ENCODE results near the gene PRKCA. TPM values are rescaled to one million over a fixed set of nuclear protein-coding genes. Genes with fewer than 3 reads are reported as not detected.

PRKCA gene
- total RNA-seq, 1 donor from 2014 or later = 29.0 TPM

DNA sequence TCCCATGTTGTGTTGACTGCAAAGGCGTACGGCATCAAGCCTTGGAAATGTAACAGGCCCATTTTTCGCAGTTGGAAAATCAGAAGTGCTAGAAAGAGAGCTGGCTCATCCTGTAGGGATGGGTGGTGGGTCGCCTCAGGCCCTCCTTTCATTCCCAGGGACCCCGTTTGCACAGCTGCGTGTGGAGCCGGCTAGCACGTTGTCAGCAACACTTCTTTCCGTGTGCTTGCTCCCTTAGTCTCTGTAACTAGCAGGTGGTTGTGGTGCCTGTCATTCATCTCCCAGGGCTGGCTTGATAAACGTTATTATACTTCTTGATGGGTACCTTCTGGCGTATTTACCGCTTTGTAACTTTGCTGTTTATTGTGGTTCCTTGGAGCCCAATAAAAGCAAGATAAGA, 293.5 kb downstream of the PRKCA start:
- DNase-seq (no peak), ATAC-seq (no peak)
- TF ChIP-seq, protein P1, sequence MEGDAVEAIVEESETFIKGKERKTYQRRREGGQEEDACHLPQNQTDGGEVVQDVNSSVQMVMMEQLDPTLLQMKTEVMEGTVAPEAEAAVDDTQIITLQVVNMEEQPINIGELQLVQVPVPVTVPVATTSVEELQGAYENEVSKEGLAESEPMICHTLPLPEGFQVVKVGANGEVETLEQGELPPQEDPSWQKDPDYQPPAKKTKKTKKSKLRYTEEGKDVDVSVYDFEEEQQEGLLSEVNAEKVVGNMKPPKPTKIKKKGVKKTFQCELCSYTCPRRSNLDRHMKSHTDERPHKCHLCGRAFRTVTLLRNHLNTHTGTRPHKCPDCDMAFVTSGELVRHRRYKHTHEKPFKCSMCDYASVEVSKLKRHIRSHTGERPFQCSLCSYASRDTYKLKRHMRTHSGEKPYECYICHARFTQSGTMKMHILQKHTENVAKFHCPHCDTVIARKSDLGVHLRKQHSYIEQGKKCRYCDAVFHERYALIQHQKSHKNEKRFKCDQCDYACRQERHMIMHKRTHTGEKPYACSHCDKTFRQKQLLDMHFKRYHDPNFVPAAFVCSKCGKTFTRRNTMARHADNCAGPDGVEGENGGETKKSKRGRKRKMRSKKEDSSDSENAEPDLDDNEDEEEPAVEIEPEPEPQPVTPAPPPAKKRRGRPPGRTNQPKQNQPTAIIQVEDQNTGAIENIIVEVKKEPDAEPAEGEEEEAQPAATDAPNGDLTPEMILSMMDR (IDR thresholded peaks at IDR 0.05) = no peak
- no peaks in the 10 kb centered on the region for H3K4me1 ChIP-seq
- H3K27ac ChIP-seq = no peak overlapping the region
- H3K27me3 ChIP-seq (ENCODE audit: low read depth) = no peaks in the 10 kb centered on the region
- no peak overlapping the region for H3K4me3 ChIP-seq
- H3K36me3 ChIP-seq = no peaks in the 10 kb centered on the region
- no peaks in the 10 kb centered on the region for H3K9me3 ChIP-seq
- intact Hi-C loops (cut with DNase I) = no loop called here

GRCh38 chr17:66602659-66603384, 300.4 kb downstream of the PRKCA start:
- no peak overlapping the region for H3K4me3 ChIP-seq
- ATAC-seq (no peak), DNase-seq (no peak)
- TF ChIP-seq, protein P1 (IDR thresholded peaks at IDR 0.05) = no peak
- H3K9me3 ChIP-seq = no peaks in the 10 kb centered on the region
- no peaks in the 10 kb centered on the region for H3K4me1 ChIP-seq
- H3K36me3 ChIP-seq = no peaks in the 10 kb centered on the region
- intact Hi-C loops (cut with DNase I) = no loop called here
- H3K27ac ChIP-seq = no peak overlapping the region
- no peaks in the 10 kb centered on the region for H3K27me3 ChIP-seq (ENCODE audit: low read depth)

DNA sequence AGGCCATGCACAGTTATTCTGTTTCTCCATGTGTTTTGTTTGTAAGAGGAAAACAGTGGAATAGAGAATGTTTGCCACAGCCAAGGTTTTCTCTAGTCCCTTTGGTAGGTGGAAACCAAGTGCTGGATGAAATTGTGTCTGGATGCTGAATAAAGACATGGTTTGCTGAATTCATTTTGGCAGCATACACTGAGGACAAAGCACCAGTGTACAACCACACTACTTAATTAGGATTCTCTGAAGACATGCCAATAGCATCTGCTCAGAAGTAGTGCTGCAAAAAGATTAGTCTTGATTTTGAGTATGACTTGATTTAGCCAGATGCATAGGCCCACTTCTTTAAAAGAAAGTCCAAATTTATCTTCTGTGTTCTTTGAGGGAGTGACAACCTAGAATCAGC, 302.0 kb downstream of the PRKCA start:
- ATAC-seq = no peak
- no peak for DNase-seq
- H3K27me3 ChIP-seq (ENCODE audit: low read depth) = no peaks in the 10 kb centered on the region
- intact Hi-C loops (cut with DNase I) = no loop called here
- H3K9me3 ChIP-seq = no peaks in the 10 kb centered on the region
- H3K36me3 ChIP-seq = no peaks in the 10 kb centered on the region
- TF ChIP-seq, protein P1 (IDR thresholded peaks at IDR 0.05) = no peak
- H3K4me1 ChIP-seq = no peaks in the 10 kb centered on the region
- no peak overlapping the region for H3K4me3 ChIP-seq
- H3K27ac ChIP-seq = no peak overlapping the region

DNA sequence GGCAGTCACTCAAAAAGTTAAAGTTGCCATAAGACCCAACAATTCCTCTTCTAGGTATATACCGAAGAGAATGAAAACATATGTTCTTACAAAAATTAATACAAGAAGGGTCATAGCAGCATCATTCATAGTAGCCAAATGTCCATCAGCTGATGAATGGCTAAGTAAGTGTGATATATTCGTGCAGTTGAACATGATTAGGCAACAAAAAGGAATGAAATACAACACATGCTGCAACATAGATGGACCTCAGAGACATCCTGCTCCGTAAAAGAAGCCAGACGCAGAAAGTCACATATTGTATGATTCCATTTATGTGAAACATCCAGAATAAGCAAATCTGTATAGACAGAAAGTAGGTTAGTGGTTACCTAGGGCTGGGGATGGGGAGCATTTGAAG, 303.1 kb downstream of the PRKCA start:
- intact Hi-C loops (cut with DNase I) = no loop called here
- TF ChIP-seq, protein P1 (IDR thresholded peaks at IDR 0.05) = no peak

DNA sequence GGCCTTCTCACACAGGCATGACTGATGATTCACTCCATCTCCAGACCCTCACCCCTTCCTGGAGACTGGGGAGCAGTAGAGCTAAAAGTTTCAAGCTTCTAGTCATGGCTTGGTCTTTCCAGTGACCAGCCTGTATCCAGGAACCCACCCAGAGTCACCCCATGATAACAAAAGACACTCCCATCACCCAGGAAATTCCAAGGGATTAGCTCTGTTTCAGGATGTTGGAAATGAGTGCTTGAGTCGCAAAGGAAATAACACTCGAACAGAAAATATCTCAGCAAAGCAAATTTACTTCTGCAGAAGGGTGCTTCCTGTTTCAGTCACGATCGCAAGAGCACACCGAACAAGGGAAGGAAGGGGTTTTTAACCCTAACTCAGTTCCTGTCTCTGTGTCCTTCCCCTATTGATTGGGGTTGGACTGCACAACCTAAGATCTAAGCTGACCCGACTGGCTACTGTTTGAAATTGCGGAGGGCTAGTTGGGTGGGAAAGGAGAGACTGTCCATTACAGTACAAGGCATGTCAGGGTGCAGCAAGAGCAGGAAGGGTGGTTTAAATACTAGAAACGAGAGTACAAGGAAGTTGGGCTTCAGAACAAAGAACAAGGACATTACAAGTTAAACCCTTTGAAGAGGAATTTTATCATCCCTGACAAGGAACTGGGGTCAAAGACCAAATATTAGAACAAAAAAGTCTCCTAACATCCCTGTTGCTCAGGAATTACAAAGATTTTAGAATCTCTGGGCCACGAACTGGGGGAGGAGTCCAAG, 308.1 kb downstream of the PRKCA start:
- Histone ChIP-seq H3K27ac (no peak overlapping the region), H3K27me3 (ENCODE audit: low read depth) (no peaks in the 10 kb centered on the region), H3K9me3 (peaks cover 6% of the 10 kb centered on the region), H3K36me3 (no peaks in the 10 kb centered on the region), H3K4me1 (peaks cover 4% of the 10 kb centered on the region), H3K4me3 (no peak overlapping the region)
- TF ChIP-seq, protein P1 (IDR thresholded peaks at IDR 0.05) = no peak
- no peak for DNase-seq
- ATAC-seq = no peak
- intact Hi-C loops (cut with DNase I) = no loop called here

More for the DNA sequence above, 303.1 kb downstream of the PRKCA start:
- DNase-seq = no peak
- H3K27me3 ChIP-seq (ENCODE audit: low read depth) = no peaks in the 10 kb centered on the region
- H3K36me3 ChIP-seq = no peaks in the 10 kb centered on the region
- no peak overlapping the region for H3K4me3 ChIP-seq
- no peak for ATAC-seq
- no peaks in the 10 kb centered on the region for H3K4me1 ChIP-seq
- H3K9me3 ChIP-seq = peaks cover under 1% of the 10 kb centered on the region
- no peak overlapping the region for H3K27ac ChIP-seq
